Tibial artery (tissue), 4 donors: ENCODE measurements around the gene ANKRD17.

Experiments
- DNase-seq, 2 donors: peaks; one replicate each; pipeline ENCODE4 v3.0.0-alpha.2; 2019
- H3K27ac ChIP-seq, 2 donors: fragments of 200-600 bp; sonication (generic) in 1 of 2; 1 replicate in 1 of 2; 2 replicates in 1 of 2; pipeline ENCODE4 v1.5.1; 2018 to 2019; ENCODE audit warnings: mild to moderate bottlenecking in 1 of 2
- H3K27me3 ChIP-seq, 2 donors: fragments of 200-600 bp; sonication (generic) in 1 of 2; one replicate each; pipeline versions ENCODE4 v1.5.1 to v1.6.0; 2016 to 2019
- H3K36me3 ChIP-seq, 3 donors: fragments of 200-600 bp; sonication (generic) in 2 of 3; one replicate each; pipeline ENCODE4 v1.5.1; 2016 to 2019; ENCODE audit warnings: mild to moderate bottlenecking in 2 of 3
- H3K4me1 ChIP-seq, 4 donors: fragments of 200-600 bp; sonication (generic) in 2 of 4; 1 replicate in 3 of 4; 2 replicates in 1 of 4; pipeline ENCODE4 v1.5.1; 2016 to 2019
- H3K4me3 ChIP-seq, 2 donors: fragments of 200-600 bp; sonication (generic) in 1 of 2; 1 replicate in 1 of 2; 2 replicates in 1 of 2; pipeline ENCODE4 v1.5.1; 2018 to 2019; ENCODE audit warnings: mild to moderate bottlenecking in 2 of 2
- H3K9me3 ChIP-seq, 3 donors: fragments of 200-600 bp; sonication (generic) in 1 of 3; one replicate each; pipeline ENCODE4 v1.5.1; 2016 to 2019
- intact Hi-C: fragments of 100-400 bp; cut with DNase I; formaldehyde crosslinking; loops from one replicate; pipeline ENCODE4 v1.15.0; 2023; ENCODE audit warnings: low total_unique reads
- TF ChIP-seq, protein P1 (sequence below), 2 experiments: fragments of 200-600 bp in 1 of 2; fragments of 450-650 bp in 1 of 2; IDR thresholded peaks; one replicate each; pipeline ENCODE4 v1.5.1; 2017 to 2019; ENCODE audit warnings: antibody characterized with exemption in 2 of 2, mild to moderate bottlenecking in 1 of 2, moderate library complexity in 1 of 2

Gene ANKRD17

DNA sequence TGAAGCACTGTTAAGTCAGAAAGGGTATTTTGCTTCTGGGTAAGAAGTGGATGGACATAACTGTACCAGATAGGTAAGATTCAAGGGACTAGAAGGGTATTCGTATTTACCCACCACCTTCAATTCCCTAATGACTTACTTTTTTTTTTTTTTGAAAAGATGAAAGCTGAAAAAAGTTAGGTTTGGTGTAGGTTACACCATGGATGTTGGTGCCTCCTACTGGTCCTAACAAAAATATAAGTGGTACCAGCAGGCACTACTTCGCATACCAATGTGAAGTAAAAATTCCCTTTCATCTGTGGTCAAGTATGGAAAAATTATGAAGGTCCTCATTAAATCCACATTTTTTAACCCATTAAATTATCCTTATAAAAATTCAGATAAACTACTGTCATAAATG lies 7.2 kb downstream of the ANKRD17 start:
- intact Hi-C loops: no loop called here
- Histone ChIP-seq H3K36me3 (peaks cover 0 to 5% (median 4%) of the 10 kb centered on the region in 3 donors), H3K4me3 (no peak overlapping the region), H3K27me3 (no peaks in the 10 kb centered on the region), H3K9me3 (no peaks in the 10 kb centered on the region), H3K27ac (no peak overlapping the region), H3K4me1 (peaks cover 0 to 66% (median 28%) of the 10 kb centered on the region in 4 donors)
- TF ChIP-seq, protein P1, sequence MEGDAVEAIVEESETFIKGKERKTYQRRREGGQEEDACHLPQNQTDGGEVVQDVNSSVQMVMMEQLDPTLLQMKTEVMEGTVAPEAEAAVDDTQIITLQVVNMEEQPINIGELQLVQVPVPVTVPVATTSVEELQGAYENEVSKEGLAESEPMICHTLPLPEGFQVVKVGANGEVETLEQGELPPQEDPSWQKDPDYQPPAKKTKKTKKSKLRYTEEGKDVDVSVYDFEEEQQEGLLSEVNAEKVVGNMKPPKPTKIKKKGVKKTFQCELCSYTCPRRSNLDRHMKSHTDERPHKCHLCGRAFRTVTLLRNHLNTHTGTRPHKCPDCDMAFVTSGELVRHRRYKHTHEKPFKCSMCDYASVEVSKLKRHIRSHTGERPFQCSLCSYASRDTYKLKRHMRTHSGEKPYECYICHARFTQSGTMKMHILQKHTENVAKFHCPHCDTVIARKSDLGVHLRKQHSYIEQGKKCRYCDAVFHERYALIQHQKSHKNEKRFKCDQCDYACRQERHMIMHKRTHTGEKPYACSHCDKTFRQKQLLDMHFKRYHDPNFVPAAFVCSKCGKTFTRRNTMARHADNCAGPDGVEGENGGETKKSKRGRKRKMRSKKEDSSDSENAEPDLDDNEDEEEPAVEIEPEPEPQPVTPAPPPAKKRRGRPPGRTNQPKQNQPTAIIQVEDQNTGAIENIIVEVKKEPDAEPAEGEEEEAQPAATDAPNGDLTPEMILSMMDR (IDR thresholded peaks at IDR 0.05): no peak
- no peak for DNase-seq

DNA sequence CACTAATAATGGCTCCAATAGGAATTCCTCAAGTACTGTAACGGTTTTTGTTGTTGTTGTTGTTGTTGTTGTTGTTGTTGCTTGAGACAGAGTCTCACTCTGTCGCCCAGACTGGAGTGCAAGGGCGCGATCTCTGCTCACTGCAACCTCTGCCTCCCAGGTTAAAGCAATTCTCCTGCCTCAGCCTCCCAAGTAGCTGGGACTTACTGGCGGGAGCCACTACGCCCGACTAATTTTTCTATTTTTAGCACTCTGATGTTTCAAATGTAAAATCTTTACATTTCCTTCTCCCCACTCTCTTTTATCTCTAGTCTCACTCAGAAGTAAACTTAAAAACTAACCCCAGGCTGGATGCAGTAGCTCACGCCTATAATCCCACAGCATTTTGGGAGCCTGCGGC lies 8.0 kb downstream of the ANKRD17 start:
- no peak for DNase-seq
- intact Hi-C loops: no loop called here

DNA sequence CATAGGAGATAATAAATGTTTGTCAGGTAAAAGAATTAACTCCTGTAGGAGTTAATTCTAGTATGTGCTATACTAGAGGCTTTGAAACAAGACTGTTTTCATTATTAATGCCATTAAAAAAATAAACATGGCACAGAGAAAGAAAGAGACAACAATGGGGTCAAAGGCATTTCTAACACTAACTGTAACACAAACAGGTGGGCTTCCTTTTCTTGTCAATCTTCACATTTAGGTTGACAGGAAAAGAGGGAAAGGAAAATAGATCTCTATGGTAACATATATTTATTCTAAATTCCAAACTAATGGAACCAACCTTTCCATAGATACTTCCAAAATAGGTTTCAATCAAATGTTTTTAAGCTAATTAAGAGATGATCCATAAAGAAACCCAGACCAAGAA lies 9.8 kb downstream of the ANKRD17 start:
- H3K27me3 ChIP-seq: no peaks in the 10 kb centered on the region
- intact Hi-C loops: no loop called here
- H3K27ac ChIP-seq: no peak overlapping the region
- H3K36me3 ChIP-seq: peaks cover 0 to 5% (median 4%) of the 10 kb centered on the region in 3 donors
- TF ChIP-seq, protein P1 (IDR thresholded peaks at IDR 0.05): no peak
- H3K4me1 ChIP-seq: peaks cover 0 to 61% (median 16%) of the 10 kb centered on the region in 4 donors
- no peak overlapping the region for H3K4me3 ChIP-seq
- no peaks in the 10 kb centered on the region for H3K9me3 ChIP-seq
- DNase-seq: no peak

More for the DNA sequence above, 8.0 kb downstream of the ANKRD17 start:
- Histone ChIP-seq H3K36me3 (peaks cover 0 to 5% (median 4%) of the 10 kb centered on the region in 3 donors), H3K4me1 (peaks cover 0 to 65% (median 23%) of the 10 kb centered on the region in 4 donors), H3K4me3 (no peak overlapping the region), H3K27me3 (no peaks in the 10 kb centered on the region), H3K27ac (no peak overlapping the region), H3K9me3 (no peaks in the 10 kb centered on the region)
- TF ChIP-seq, protein P1 (IDR thresholded peaks at IDR 0.05): no peak

DNA sequence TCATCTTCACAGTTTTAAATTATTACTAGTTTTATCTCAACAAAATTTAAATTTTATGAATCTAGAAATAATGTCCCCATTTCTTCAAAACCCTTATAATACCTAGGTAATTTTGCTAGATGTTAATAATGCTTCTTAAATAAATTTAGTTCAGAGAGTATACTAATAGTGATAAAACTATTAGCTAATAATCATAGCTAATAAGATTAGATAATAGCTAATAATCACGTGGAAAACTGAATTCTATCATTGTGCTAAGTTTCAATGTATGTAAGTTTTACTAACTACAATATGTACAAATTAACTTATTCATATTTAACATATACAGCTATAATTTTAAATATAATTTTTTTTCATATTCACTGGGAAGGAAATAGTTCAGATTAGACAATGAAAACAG lies 10.2 kb downstream of the ANKRD17 start:
- no peaks in the 10 kb centered on the region for H3K9me3 ChIP-seq
- H3K4me1 ChIP-seq: peaks cover 0 to 61% (median 13%) of the 10 kb centered on the region in 4 donors
- intact Hi-C loops: no loop called here
- no peaks in the 10 kb centered on the region for H3K27me3 ChIP-seq
- H3K36me3 ChIP-seq: peaks cover 0 to 4% (median 4%) of the 10 kb centered on the region in 3 donors
- no peak overlapping the region for H3K4me3 ChIP-seq
- H3K27ac ChIP-seq: no peak overlapping the region
- TF ChIP-seq, protein P1 (IDR thresholded peaks at IDR 0.05): no peak
- no peak for DNase-seq

DNA sequence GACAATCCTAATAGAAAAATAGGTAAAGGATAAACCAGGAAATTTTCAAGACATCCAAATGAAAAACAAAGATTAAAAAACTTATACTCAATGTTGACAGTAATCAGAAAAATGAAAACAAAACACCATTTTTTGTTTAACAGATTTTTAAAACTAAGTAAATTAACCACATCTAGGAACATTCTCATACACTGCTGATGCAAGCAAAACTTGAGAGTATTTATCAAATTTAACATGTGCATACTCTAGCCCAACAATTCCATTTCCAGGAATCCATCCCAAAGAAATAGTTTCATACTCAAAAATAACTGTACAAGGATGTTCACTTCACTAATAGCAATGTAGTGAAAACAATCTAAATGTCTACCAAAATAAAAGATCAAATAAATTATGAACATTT lies 11.5 kb downstream of the ANKRD17 start:
- no peak overlapping the region for H3K27ac ChIP-seq
- H3K9me3 ChIP-seq: no peaks in the 10 kb centered on the region
- H3K27me3 ChIP-seq: no peaks in the 10 kb centered on the region
- H3K4me3 ChIP-seq: no peak overlapping the region
- peaks cover 0 to 4% (median 0%) of the 10 kb centered on the region in 3 donors for H3K36me3 ChIP-seq
- TF ChIP-seq, protein P1 (IDR thresholded peaks at IDR 0.05): no peak
- intact Hi-C loops: no loop called here
- peaks cover 0 to 49% (median 7%) of the 10 kb centered on the region in 4 donors for H3K4me1 ChIP-seq
- no peak for DNase-seq

DNA sequence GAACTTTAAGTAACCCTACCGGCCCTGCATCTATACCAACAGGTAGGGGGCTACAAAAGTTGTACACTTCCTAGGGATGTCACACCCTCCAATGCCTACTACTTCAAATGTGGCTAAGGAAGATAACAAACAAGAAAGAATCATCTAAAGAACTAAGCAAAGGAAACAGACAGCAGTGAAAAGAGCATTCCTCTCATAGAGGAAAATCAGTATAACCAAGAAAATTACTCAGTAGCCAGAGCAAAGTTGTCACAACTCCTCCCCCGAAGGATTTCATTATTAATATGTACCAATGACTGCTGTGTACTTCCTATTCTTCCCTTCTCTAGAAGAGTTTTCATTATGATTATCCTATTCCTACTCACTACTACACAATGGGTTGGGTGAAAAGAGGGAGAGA lies 12.6 kb downstream of the ANKRD17 start:
- intact Hi-C loops: no loop called here
- no peak for DNase-seq
- no peaks in the 10 kb centered on the region for H3K27me3 ChIP-seq
- H3K4me3 ChIP-seq: no peak overlapping the region
- H3K36me3 ChIP-seq: peaks cover 0 to 4% (median 0%) of the 10 kb centered on the region in 3 donors
- TF ChIP-seq, protein P1 (IDR thresholded peaks at IDR 0.05): no peak
- H3K9me3 ChIP-seq: no peaks in the 10 kb centered on the region
- H3K27ac ChIP-seq: no peak overlapping the region
- peaks cover 0 to 40% (median 5%) of the 10 kb centered on the region in 4 donors for H3K4me1 ChIP-seq
